ENCODE results near the gene GPSM3. TPM values are rescaled to one million over a fixed set of nuclear protein-coding genes. Genes with fewer than 3 reads are reported as not detected.

The GPSM3 gene
- total RNA-seq, 1 donor from 2014 or later = 0.79 TPM

DNA sequence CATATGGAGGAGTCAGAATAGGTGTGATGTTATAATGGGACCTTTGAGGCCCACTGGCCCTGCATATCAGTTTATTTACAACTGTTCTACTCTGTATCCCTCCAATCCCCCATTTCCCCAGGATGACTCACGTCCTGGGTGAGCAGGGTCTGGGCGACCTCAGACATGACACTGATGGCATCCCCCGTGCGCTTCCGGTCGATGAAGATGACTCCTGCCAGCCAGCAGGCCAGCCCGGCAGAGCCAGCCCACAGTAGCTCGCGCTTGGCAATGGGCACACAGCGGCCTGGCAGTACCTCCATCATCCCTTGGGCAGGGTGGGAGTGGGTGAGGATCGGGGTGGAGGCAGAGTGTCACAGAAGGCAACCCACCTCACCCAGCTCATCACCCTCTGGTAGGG is 22.1 kb downstream of the GPSM3 start:
- H3K36me3 ChIP-seq (ENCODE audit: control insufficient read depth, insufficient read depth, low read length) = peaks cover 16% of the 10 kb centered on the region

DNA sequence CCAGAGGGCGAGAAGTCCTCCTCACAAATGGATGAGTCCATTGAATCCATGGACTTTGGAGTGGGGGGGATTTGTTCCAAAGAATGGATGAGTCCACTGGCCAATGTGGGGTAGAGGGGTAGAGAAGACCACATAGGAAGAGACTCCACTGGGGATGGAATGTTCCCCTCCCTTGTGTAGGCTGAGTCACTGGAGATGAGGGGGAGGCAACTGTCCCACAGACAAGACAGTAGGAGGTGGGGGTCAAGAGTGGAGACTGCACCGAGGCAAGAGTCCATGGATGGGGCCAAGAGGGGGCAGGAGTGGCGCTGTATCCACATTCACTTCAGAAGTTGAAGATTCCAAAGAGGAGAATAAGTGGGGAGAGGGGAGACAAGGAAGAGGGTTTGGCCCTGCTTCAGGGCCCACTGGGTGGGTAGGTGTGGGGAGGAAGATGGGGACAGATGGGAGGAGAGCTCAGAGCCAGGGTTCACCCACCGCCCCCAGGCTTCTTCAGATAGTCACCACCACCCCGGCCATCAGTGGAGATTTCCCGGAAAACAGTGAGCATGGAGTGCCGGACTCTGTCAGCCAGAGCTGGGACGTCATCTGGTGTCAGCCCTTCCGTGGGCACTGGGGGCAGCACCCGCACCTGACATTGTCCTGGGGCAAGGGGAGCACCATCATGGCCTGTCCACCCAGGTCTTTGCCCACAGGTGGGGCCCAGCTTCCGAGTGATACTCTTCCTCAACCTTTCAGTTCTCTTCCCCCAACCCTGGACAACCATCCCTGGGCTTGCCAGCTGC is 23.4 kb downstream of the GPSM3 start:
- TF ChIP-seq, protein P1, sequence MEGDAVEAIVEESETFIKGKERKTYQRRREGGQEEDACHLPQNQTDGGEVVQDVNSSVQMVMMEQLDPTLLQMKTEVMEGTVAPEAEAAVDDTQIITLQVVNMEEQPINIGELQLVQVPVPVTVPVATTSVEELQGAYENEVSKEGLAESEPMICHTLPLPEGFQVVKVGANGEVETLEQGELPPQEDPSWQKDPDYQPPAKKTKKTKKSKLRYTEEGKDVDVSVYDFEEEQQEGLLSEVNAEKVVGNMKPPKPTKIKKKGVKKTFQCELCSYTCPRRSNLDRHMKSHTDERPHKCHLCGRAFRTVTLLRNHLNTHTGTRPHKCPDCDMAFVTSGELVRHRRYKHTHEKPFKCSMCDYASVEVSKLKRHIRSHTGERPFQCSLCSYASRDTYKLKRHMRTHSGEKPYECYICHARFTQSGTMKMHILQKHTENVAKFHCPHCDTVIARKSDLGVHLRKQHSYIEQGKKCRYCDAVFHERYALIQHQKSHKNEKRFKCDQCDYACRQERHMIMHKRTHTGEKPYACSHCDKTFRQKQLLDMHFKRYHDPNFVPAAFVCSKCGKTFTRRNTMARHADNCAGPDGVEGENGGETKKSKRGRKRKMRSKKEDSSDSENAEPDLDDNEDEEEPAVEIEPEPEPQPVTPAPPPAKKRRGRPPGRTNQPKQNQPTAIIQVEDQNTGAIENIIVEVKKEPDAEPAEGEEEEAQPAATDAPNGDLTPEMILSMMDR (IDR thresholded peaks at IDR 0.05; ENCODE audit: insufficient read depth, low read length, severe bottlenecking) = no peak
- Histone ChIP-seq H3K36me3 (ENCODE audit: control insufficient read depth, insufficient read depth, low read length) (peaks cover 16% of the 10 kb centered on the region), H3K4me3 (ENCODE audit: low read depth, low read length) (no peak overlapping the region)

More for the DNA sequence above, 22.1 kb downstream of the GPSM3 start:
- FAIRE-seq (no peak), DNase-seq (ENCODE audit: low read depth) (no peak)
- no peaks in the 10 kb centered on the region for H3K27me3 ChIP-seq (ENCODE audit: control insufficient read depth, insufficient read depth, low read length)
- TF ChIP-seq, protein P1 (IDR thresholded peaks at IDR 0.05; ENCODE audit: insufficient read depth, low read length, severe bottlenecking) = no peak
- H3K4me3 ChIP-seq (ENCODE audit: low read depth, low read length) = no peak overlapping the region

DNA sequence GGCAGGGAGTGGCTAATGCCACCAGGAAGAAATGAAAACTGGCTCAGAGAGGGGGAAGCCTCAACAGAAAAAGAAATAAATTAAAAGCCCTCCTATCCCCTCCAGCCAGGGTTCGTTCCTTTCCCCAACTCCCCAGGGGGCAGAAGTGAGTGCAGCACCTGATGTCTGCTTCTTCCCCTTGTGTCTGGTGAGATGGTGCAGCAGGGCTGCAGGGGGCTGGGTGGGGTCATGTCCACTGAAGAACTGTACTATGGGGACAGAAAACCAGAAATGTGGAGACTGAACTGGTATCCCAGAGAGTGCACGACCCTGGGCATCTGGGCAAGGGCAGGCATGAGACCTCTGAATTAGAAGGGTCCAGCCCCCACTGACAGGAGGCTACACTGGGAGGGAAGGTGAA is 24.1 kb downstream of the GPSM3 start:
- peaks cover 16% of the 10 kb centered on the region for H3K36me3 ChIP-seq (ENCODE audit: control insufficient read depth, insufficient read depth, low read length)
- FAIRE-seq (no peak), DNase-seq (ENCODE audit: low read depth) (no peak)
- no peaks in the 10 kb centered on the region for H3K27me3 ChIP-seq (ENCODE audit: control insufficient read depth, insufficient read depth, low read length)
- H3K4me3 ChIP-seq (ENCODE audit: low read depth, low read length) = no peak overlapping the region
- TF ChIP-seq, protein P1 (IDR thresholded peaks at IDR 0.05; ENCODE audit: insufficient read depth, low read length, severe bottlenecking) = no peak

More for the DNA sequence above, 23.4 kb downstream of the GPSM3 start:
- no peak for FAIRE-seq
- H3K27me3 ChIP-seq (ENCODE audit: control insufficient read depth, insufficient read depth, low read length) = no peaks in the 10 kb centered on the region
- no peak for DNase-seq (ENCODE audit: low read depth)

DNA sequence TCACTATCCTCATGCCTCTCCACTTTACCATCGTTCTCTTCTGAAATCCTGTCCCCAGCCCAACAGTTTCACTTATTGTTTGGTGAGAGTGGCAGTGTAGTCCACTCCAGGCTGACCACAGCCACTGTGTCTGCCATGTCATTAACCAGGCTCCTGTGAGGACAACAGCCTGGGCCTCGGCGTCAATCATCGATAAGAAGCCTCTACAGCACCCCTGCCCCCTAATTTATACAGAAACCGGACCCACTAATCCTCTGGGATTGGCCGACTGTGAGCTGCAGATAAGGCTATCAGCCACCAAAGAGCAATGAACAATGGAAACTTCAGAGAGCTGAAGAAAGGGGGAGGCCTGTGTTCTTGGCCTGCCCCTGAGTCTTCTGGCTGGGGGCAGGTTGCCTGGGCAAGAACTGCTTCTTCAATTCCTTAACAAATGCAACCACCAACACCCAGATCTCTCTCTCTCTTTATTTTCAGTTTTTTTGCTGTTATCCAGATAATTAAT is 24.6 kb downstream of the GPSM3 start:
- peaks cover 18% of the 10 kb centered on the region for H3K36me3 ChIP-seq (ENCODE audit: control insufficient read depth, insufficient read depth, low read length)

DNA sequence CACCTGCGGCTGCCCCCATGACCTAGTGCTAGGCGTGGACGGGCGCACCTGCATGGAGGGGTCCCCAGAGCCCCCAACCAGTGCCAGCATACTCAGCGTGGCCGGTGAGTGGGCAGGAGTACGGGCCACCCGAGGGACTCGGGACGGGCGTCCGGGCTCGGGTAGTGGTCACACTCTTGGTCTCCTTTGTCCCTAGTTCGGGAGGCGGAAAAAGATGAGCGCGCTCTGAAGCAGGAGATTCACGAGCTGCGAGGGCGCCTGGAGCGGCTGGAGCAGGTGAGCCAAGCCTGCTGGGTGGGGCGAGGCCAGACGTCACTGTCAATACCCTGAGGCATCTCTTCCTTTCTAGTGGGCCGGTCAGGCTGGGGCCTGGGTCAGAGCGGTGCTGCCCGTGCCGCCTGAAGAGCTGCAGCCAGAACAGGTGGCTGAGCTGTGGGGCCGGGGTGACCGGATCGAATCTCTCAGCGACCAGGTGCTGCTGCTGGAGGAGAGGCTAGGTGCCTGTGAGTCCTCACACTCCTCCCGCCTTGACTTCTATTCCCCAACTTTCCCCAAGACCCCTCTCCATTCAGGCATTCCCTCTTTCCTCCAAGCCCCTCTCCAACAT is 25.2 kb downstream of the GPSM3 start:
- H3K4me3 ChIP-seq (ENCODE audit: low read depth, low read length) = no peak overlapping the region
- FAIRE-seq = no peak
- DNase-seq (ENCODE audit: low read depth) = no peak
- peaks cover 18% of the 10 kb centered on the region for H3K36me3 ChIP-seq (ENCODE audit: control insufficient read depth, insufficient read depth, low read length)
- TF ChIP-seq, protein P1 (IDR thresholded peaks at IDR 0.05; ENCODE audit: insufficient read depth, low read length, severe bottlenecking) = no peak
- H3K27me3 ChIP-seq (ENCODE audit: control insufficient read depth, insufficient read depth, low read length) = no peaks in the 10 kb centered on the region

More for the DNA sequence above, 24.6 kb downstream of the GPSM3 start:
- FAIRE-seq (no peak), DNase-seq (ENCODE audit: low read depth) (no peak)
- TF ChIP-seq, protein P1 (IDR thresholded peaks at IDR 0.05; ENCODE audit: insufficient read depth, low read length, severe bottlenecking) = no peak
- H3K4me3 ChIP-seq (ENCODE audit: low read depth, low read length) = no peak overlapping the region
- H3K27me3 ChIP-seq (ENCODE audit: control insufficient read depth, insufficient read depth, low read length) = no peaks in the 10 kb centered on the region
